Endometrium (tissue), 2 donors: ENCODE measurements around the gene PLCB1.
"Not testable (repeated sequence)": the region's sequence is repeated elsewhere in the genome, so short reads cannot be mapped to it uniquely, and the experiment has no call there.

ENCODE experiments used
- FAIRE-seq: peaks from 2 replicates; lab custom pipeline; 2012; peaks lifted over from hg19 to GRCh38; lab: Jason Lieb, UNC
- donor health status: control.
- donor health status: control.

The PLCB1 gene

DNA sequence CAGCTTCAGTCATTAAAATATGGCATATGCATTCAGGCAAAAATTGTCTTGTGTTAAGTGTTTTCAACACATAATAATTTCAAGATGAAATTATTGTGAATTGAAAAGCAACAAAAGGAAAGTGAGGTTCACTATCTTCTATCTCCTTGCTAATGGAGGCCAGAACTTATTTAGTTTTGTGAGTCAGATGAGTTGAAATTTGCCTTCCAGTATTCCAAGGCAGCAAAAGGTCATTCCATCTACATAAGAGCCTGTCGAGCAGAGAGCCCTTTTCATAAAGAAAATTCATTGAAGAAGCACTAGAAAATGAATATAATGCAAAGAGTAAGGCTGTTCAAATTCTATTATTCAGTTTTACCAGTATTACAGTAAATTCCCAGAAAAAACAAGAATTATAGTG, 274.3 kb downstream of the PLCB1 start:
- FAIRE-seq = no peak

DNA sequence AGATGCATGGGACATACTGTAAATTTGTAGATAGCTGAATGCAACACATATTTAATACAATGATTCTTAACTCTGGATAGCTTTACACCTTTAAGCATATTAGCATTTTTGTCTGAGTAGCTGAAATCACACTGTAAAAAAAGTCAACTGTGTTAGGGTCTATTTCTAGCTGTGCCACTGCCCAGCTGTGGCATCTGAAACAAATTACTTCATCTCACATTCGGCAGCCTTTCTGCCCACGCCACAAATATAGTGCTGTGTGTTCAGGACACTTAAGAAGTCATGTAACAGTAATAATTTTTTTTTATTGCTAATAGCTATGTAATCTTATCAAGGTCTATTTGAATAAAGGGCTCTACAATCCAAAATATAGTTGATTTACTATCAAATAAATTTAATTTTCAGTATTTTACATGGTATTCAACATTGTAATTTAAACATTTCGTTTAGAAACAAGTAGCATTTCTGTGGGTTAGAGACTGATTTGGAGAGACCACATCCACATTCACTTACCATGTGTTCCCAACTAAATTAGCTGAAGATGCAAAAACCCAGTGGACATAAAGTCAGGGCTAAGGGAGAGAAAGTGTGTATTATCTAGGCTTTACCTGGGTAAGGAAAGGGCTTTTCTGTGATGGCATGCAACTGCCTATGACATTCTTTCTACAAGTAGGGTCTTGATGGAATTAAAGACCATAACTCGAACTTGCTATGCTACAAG, 276.7 kb downstream of the PLCB1 start:
- no peak for FAIRE-seq

DNA sequence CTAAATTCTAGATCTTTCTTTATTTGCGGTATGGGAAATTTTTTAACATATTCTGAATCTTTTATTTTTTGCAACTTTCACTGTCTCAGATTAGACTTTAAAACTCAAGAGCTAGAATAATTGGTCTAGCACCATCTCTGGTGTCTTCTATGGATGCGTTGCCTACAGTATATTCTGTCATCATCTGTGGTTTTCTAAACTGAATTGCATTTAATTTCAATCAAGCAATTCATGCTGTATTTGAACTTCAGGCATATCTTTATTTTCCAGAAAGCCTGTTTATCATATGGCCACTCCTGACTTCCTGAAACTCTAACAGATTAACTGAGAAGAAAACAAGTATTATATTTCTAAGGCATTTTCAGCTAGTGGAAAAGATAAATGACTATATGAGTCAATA, 281.6 kb downstream of the PLCB1 start:
- FAIRE-seq = no peak

DNA sequence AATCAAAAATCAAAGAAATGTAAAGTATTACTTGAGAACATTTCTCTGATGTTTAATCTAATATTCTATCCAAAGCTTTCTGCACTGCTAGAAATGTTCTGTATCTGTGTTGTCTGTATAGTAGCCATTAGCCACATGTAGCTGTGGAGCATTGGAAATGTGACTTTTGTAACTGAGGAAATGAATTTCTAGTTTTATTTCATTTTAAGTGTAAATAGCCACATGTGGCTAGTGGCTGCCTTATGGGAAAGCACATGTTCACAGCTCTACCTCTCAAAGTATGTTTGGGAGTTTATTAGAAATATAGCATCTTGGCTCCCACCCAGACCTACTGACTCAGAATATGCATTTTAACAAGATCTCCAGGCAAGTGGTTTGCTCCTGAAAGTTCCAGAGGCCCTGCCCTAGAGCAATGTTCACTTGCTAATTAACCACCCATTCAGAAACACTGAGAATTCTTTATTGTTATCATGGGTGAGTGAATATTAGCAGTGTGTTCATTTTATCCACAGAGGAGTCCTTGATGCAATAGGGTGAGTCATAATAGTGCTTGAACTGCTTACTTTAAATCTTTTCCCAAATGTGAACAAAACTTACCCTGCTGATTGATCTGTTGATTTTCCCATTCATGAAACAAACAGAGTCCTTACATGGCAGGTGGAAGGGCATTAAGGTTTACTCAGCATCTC, 282.7 kb downstream of the PLCB1 start:
- FAIRE-seq = no peak

DNA sequence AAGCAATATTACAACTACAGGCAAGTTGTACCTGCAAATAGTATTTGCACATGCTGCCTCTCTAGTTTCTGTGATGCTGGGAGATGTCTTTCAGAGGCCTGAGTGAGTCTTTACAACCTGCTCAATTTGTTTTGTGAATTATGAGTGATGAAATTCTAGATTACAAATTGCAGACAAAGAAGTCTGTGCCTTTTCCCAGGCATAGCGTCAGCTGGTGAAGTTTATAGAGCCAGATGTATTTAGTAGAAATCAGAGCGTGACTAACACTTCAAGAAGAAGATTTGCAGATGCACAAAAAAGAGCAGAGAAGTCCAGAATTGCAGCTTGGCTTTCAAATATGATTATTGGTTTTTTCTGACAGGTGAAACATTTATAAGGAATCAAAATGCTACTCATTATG, 289.9 kb downstream of the PLCB1 start:
- FAIRE-seq = no peak

DNA sequence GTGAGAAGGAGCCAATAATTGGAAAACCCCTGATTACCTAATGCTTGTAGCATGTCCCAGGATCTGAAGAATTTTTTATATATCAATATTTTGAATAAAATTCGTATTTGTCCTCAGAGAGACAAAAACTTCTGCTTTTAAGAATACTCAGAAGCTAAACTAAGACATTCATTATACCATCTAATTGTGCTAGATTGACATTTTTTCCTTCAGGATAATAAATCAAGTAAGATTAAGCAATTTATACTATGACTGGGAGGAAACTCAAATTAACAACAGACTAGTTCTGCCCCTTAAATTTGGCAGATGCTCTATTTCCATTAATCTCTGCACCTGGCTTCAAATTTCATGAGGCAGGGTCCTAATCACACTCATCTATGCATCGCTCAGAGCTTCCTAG, 291.4 kb downstream of the PLCB1 start:
- FAIRE-seq = no peak

DNA sequence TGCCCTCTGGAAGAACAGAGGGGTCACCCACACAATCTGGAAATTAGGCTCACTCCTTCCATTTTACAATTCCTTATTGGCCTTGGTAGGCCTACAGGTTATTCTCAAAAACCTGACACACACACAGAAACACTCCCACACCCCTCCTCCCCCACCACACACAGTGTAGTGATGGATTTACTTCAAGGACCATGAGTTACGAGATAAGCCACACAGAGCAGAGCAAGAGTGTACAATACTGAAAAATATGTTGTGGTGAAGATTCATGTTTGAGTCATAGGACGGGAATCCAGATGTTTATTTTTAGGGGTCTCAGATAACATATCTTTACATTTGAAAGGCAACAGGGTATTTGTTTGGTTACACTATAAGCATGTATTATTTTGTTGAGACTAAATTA, 291.9 kb downstream of the PLCB1 start:
- FAIRE-seq = no peak

DNA sequence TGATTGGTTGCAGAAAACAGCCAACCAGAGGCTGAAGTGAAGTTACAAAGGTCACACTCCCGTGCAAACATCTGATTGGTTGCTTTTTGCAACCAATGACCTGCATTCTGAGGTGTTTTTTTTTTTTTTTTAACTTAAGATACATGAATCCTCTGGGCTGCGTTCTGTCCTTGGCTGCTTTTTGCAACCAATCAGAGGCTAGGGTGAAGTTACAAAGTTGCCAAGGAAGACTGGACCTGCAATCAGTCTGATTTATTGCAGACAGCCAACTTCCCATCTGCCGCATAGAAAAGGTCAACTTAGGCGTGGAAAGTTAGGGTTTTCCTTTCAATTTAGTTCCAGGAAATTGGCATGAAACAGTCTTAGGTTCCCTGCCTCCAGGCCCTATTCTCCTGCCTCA, 292.9 kb downstream of the PLCB1 start:
- FAIRE-seq = no peak

DNA sequence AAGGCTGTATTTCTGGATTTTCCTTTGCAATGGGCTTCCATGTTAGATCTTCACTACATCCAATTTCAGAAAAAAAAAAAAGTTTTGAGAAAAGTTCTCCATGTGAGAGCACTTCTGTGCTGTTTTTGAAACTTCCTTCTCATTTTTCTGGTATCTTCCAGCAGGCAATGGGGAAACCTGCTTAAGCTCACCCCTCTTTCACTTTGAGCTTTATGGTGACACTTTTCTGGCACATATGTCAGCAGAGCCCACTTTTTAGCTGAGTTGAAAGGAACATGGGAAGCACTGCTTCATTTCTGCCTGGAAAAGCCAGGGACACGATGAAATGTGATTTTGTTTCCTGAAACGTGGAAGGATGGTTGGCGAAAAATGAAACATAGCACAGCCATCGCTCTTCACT, 293.7 kb downstream of the PLCB1 start:
- no peak for FAIRE-seq

DNA sequence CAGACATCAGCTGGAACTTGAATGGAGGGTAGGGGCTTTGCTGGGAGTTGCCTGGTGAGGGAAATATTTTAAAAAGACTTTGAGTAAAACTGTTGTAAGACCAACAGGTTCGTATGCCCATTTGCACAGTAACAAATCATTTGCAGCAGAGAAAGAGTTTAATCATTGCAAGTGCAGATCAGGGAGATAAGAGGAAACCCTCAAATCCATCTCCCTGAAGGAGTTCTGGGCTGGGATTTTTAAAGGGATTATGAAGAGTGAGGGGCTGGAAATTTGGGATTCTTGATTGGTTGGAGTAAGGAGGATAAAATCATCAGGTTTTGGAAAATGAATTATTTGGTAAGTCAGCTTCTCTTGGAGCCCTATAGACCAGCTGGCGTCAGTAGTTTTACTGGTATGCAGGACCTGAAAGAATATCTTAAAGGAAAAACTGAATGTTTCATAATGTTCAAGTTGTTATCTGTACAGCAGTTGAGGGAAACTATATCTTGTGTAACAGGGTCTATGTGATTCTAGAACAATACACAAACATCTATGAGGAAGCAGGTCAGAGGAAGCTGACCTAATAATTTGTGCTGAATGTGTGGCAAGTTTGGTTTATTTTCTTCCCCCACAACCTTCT, 295.5 kb downstream of the PLCB1 start:
- no peak for FAIRE-seq

DNA sequence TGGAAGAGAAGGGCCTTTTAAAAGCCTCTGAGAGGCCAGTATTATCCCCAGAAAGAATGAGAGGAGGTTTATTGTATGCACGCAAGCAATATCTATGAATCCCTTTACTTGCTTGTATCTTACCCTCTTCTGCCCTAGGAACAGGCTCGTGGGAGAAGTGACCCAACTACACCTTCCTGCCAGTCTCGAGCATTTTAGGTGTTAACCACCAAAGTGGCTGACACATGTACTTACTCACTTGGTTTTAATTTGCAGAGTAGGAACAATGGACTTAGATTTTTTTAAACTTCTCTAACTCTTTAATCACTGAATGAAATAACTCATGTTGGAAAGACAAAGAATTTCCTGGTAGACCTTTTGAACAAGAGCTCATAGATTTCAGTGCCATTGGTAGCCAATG, 296.9 kb downstream of the PLCB1 start:
- no peak for FAIRE-seq

DNA sequence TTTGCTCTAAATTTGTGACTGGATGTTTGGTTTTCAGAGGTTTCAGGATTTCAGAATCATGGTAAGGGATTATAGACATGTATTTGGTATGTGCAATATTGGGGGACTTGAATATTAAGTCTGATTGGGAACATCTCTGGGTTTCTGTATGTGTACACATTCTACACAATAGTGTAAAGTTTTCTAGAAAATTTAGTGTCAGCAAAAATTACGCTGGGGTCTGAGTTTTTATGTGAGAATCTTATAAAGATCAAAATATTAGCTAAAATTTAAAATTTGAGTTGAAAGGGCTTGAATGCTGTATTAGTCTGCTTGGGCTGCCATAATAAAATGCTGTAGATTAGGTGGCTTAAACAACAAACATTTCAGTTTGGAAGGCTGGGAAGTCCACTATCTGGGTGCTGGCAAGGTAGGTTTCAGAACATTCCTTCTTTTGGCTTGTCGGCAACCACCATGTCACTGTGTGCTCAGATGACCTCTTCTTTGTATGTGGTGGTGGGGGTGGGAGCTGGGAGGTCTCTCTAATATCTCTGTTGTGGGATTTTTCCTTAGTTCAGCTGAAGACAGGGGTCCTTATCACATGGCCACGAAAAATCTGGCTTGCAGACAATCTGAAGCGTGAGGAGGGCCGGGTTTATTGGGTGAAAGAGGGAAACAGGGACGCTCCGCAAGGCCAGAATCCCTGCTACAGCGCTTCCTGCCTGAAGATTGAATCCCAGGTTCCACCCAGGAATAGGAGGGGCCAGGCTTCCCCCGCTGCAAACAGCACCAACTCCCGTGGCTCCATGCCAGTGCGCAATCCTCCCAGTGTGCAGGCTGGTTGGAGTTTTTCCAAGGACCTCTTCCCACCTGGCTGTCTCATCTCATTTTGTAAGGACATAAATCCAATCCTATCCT, 299.7 kb downstream of the PLCB1 start:
- no peak for FAIRE-seq

DNA sequence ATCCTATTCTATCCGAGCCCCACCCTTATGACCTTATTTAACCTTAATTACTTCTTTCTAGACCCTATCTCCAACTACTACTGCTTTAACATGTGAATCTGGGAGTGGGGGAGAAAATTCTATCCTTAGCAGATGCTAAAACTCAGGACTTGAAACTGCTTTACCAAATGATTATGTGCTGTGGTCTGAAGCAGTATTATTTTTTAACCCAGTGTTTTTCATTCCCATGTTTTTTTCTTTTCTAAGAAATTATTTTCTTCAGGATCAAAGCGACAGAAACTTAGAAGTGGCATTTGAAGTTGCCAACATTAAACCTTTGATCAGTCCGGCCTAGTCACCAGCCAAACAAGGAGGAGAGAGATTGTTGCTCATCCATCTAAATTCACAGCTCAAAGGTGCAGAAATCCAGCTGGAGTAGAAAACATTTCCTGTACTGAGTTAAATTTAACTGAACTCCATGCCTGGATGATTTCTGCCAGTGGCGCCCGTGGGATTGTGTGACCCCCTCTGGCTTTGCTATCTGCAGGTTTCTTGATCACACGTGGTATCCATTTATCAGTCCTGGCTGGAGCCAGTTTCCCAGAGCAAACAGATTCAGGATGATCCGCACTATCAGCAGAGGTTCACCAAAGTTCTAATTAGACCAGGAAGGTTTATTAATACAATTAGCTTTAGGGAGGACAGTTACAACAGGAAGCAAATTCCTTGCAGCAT, 300.5 kb downstream of the PLCB1 start:
- no peak for FAIRE-seq

DNA sequence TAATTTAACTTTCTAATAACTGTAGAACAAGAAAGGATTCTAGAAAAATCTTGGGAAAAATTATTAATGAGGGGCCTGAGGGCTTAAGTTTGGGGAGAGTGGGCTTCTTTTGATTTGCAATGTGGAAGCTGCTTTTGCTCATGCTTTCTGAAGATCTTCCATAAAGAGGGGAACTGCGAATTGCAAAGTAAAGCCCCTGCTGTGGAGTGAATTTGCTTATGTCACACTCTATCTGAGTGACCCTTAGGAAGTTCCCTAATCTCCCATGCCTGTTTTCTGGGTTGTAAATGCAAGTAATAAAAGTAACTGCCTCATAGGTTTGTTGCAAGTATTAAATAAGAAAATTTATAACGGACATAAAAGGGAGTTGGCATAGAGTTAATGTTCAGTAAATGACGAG, 301.2 kb downstream of the PLCB1 start:
- FAIRE-seq = no peak

DNA sequence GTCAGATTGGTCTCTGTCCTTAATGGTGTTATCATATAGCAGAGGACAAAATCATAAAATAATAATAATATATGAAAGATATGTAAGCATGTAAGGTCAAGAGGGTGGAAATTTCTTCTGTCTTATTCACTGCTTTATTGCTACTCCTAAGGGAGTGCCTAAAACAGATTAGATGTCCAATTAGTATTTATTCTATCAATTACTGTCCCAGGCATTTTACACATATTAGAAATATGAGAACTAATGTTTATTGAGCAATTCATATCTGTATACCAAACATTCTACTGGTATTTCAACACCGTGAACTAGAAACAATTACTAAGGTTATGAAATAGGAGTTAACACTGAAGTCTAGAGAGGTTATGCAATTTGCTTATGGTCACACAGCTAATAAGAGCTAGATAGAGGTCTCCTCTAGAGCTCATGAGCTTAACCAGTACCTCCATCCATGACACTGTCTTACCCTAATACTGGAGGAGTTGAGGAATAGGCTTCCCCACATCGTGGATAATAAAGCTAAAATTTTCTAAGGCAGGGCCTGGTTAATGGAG, 302.3 kb downstream of the PLCB1 start:
- FAIRE-seq = no peak

DNA sequence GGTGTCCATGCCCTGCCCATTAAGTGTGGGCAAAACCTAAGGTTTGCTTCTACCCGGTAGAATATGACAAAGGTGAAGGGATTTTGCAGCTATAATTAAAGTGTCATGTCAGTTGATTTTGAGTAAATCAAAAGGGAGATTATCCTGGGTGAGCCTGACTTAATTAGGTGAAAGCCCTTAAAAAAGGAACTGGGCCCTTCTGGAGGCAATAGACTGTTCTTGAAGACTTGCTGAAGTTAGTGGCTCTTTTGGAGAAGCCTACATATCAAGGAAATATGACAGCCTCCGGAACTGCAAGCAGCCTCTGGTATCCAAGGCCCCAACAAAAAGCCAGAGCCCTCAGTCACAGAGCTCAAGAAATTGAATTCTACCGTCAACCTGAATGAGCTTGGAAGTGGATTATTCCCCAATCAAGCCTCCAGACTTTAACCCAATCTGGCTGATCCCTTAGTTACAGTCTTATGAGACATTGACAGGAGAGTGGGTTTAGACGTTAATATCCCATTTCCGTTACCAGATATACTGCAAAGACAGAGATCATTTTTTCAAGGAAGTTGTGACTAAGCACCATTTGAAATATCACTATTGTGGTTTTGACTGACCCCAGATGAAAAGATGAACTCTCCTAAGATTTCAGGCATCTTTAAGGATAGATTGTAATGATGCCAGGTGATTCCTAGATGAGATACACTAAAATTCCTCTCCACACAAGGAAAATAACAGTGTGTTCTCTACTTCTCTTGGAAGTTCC, 303.4 kb downstream of the PLCB1 start:
- no peak for FAIRE-seq

DNA sequence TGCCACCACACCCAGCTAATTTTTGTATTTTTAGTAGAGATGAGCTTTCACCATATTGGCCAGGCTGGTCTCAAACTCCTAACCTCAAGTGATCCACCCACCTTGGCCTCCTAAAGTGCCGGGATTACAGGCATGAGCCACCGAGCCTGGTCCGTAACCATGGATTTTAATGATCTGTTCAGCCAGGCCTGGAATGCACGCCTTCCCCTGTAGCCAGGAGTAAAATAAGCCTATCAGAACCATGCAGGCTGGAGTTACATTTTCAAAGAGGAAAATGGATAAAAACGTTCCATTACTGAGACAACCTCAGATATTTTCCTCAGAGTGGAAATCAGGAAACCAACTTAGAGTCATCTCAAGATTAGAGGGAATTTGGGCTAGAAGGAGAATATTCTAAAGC, 304.9 kb downstream of the PLCB1 start:
- not testable (repeated sequence) for FAIRE-seq

DNA sequence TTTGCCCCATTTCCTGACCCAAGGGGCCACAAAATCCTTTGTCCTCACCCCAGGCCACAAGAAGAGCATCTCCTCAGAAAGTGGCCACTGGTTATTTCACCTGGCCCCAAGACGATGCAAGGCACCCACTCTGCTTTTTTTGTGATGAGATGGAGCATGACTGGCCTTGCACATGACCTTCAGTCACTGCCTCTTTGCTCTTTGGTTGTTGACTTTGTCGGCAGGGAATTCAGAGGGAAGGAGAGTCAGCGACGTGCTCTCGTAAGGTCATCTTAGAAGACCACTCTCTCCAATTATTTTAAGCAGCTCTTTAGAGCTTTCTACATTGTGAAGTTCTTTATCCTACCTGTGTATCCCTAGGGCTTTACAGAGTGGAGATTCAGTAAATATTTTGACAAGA, 306.7 kb downstream of the PLCB1 start:
- no peak for FAIRE-seq

DNA sequence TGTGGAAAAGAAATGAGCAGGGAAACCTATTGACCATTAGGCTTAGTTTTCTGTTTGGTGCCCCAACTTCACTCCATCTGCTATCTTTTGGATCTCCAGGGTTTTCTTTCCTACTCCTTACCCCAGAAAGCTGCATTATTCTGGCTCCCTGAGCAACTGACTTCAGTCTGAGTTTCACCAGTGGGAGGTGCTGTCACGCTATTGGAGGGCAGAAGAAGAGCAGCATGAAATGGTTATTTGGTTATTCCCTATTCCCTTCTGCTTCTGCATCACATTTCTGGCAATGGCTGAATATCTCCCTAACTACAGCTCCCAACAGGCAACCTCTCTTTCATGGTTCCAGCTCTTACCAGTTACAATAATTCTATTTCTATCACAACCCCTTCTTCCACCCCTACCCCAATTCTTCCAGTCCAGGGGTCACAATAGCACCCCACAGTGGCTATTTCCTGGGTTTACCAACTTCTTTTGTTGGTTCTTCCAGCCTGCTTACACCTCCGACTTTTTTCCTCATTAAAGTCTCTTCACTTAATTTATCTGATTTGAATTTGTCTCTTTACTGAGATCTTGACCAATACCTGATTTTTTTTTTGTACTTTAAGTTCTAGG, 311.5 kb downstream of the PLCB1 start:
- no peak for FAIRE-seq
